ENCODE measurements around the gene ZNF423.

Gene ZNF423

DNA sequence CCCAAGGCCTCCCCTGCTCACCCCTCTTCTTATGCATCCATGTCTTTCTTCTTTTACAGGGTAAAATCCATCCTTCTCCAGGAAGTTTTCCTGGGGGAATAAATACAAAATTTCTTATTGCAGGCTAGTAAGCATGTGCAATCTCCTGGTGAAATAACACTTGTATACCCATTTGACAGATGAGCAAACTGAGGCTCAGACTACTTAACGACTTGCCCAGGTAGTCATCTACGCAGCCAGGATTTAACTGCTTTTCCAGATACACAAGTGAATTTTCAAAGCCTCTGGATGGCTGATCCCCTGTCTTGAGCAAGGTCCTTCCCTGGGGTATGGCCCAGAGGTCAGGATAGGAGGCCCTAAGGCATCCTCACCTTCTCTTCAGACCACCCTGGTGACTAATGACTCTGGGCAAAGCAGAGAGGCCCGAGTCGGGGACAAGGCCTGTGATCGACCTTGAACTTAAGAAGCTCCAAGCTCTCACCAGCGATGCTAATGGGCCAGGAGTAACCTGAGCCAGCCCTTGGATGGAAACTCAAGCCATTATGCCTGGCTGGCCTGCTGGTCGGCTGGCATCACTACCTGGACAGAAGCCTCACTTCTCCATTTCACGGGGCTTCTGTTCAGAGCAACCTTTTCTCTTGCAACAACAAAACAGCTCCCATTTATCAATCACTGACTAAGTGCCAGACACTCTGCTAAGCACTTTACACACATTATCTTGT lies 33.1 kb downstream of the ZNF423 start:
- no peak overlapping the region for H3K27ac ChIP-seq (ENCODE audit: low read depth, low read length)
- no peaks in the 10 kb centered on the region for H3K9me2 ChIP-seq (replicated peaks; ENCODE audit: control insufficient read depth, low read length)
- no peaks in the 10 kb centered on the region for H3K36me3 ChIP-seq (ENCODE audit: control insufficient read depth, low read length)
- TF ChIP-seq, protein P1, sequence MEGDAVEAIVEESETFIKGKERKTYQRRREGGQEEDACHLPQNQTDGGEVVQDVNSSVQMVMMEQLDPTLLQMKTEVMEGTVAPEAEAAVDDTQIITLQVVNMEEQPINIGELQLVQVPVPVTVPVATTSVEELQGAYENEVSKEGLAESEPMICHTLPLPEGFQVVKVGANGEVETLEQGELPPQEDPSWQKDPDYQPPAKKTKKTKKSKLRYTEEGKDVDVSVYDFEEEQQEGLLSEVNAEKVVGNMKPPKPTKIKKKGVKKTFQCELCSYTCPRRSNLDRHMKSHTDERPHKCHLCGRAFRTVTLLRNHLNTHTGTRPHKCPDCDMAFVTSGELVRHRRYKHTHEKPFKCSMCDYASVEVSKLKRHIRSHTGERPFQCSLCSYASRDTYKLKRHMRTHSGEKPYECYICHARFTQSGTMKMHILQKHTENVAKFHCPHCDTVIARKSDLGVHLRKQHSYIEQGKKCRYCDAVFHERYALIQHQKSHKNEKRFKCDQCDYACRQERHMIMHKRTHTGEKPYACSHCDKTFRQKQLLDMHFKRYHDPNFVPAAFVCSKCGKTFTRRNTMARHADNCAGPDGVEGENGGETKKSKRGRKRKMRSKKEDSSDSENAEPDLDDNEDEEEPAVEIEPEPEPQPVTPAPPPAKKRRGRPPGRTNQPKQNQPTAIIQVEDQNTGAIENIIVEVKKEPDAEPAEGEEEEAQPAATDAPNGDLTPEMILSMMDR (IDR thresholded peaks at IDR 0.05; ENCODE audit: low read depth, low read length, poor library complexity, severe bottlenecking): no peak
- TF ChIP-seq EZH2phosphoT487 (IDR thresholded peaks at IDR 0.05; ENCODE audit: borderline replicate concordance, low read length): no peak
- H3K9me3 ChIP-seq (ENCODE audit: control insufficient read depth, insufficient read depth, low read length): no peaks in the 10 kb centered on the region
- H3K4me1 ChIP-seq (ENCODE audit: control insufficient read depth, low read length): no peaks in the 10 kb centered on the region
- no peak overlapping the region for H3K4me3 ChIP-seq (ENCODE audit: low read length)
- no peaks in the 10 kb centered on the region for H3F3A ChIP-seq (ENCODE audit: control insufficient read depth, insufficient read depth)
- no peak overlapping the region for H3K4me2 ChIP-seq (ENCODE audit: low read length)
- no peaks in the 10 kb centered on the region for H3K79me2 ChIP-seq (ENCODE audit: control insufficient read depth, low read length)
- no peaks in the 10 kb centered on the region for H4K20me1 ChIP-seq (ENCODE audit: control insufficient read depth, insufficient read depth, low read depth, low read length)
- no peaks in the 10 kb centered on the region for H3K27me3 ChIP-seq (ENCODE audit: control insufficient read depth, low read length)

DNA sequence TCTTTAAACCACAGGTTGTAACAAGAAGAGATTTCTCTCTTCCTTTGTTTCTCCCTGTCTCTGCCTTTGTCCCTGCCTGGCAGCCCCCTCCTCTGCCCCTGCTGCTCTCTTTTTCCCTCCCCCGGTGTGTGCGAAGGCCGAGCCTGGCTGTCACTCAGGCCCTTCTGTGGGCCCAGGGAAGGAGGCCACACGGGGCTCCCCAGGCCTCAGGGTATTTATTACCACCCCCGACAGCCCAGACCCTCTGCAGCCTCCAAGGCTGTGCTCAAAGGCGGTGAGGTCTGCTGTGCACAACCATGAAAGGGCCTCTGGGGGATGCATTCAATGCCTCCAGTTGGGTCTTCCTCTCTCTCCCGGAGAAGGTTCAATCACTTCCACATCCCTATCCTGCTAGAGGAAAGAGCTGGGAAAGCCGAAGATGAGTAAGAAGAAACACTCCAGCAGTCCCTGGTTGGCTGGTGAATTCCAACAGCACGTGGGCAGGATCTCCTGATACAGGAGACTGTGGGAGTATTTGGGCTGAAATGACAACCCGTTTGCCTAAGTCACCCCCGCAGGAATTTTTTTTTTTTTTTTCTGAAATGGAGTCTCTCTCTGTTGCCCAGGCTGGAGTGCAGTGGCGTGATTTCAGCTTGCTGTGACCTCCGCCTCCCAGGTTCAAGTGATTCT lies 34.2 kb downstream of the ZNF423 start:
- no peak for TF ChIP-seq EZH2phosphoT487 (IDR thresholded peaks at IDR 0.05; ENCODE audit: borderline replicate concordance, low read length)
- TF ChIP-seq, protein P1 (IDR thresholded peaks at IDR 0.05; ENCODE audit: low read depth, low read length, poor library complexity, severe bottlenecking): no peak
- Histone ChIP-seq H4K20me1 (ENCODE audit: control insufficient read depth, insufficient read depth, low read depth, low read length) (no peaks in the 10 kb centered on the region), H3K4me2 (ENCODE audit: low read length) (no peak overlapping the region), H3K4me3 (ENCODE audit: low read length) (no peak overlapping the region), H3K79me2 (ENCODE audit: control insufficient read depth, low read length) (no peaks in the 10 kb centered on the region), H3K36me3 (ENCODE audit: control insufficient read depth, low read length) (no peaks in the 10 kb centered on the region), H3K27me3 (ENCODE audit: control insufficient read depth, low read length) (no peaks in the 10 kb centered on the region), H3K9me2 (replicated peaks; ENCODE audit: control insufficient read depth, low read length) (no peaks in the 10 kb centered on the region), H3K9me3 (ENCODE audit: control insufficient read depth, insufficient read depth, low read length) (no peaks in the 10 kb centered on the region), H3F3A (ENCODE audit: control insufficient read depth, insufficient read depth) (no peaks in the 10 kb centered on the region), H3K4me1 (ENCODE audit: control insufficient read depth, low read length) (no peaks in the 10 kb centered on the region), H3K27ac (ENCODE audit: low read depth, low read length) (no peak overlapping the region)

DNA sequence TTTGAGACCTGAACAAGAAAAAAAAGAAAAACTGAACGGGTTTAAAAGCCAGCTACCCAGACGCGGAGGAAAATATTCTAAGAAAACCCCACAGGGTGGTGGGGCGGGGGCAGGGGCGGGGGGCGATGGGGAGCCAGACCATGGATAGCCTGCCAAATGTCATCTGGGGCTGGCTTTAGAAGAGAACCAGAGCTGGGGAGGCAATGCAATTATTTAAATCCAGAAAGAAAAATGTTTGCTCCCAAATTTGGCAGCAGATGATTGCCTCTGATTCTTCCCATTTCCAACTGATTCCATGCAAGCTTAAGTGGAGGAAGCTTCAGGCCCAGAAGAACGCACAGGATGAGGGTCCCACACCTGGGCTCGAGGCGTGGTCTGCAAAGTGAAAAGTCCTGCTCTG lies 34.8 kb downstream of the ZNF423 start:
- no peaks in the 10 kb centered on the region for H3K27me3 ChIP-seq (ENCODE audit: control insufficient read depth, low read length)
- H3K27ac ChIP-seq (ENCODE audit: low read depth, low read length): no peak overlapping the region
- H3K4me2 ChIP-seq (ENCODE audit: low read length): no peak overlapping the region
- TF ChIP-seq EZH2phosphoT487 (IDR thresholded peaks at IDR 0.05; ENCODE audit: borderline replicate concordance, low read length): no peak
- TF ChIP-seq, protein P1 (IDR thresholded peaks at IDR 0.05; ENCODE audit: low read depth, low read length, poor library complexity, severe bottlenecking): no peak
- H3K4me1 ChIP-seq (ENCODE audit: control insufficient read depth, low read length): no peaks in the 10 kb centered on the region
- H3F3A ChIP-seq (ENCODE audit: control insufficient read depth, insufficient read depth): no peaks in the 10 kb centered on the region
- H3K36me3 ChIP-seq (ENCODE audit: control insufficient read depth, low read length): no peaks in the 10 kb centered on the region
- H3K79me2 ChIP-seq (ENCODE audit: control insufficient read depth, low read length): no peaks in the 10 kb centered on the region
- no peaks in the 10 kb centered on the region for H3K9me3 ChIP-seq (ENCODE audit: control insufficient read depth, insufficient read depth, low read length)
- H3K9me2 ChIP-seq (replicated peaks; ENCODE audit: control insufficient read depth, low read length): no peaks in the 10 kb centered on the region
- no peak overlapping the region for H3K4me3 ChIP-seq (ENCODE audit: low read length)
- no peaks in the 10 kb centered on the region for H4K20me1 ChIP-seq (ENCODE audit: control insufficient read depth, insufficient read depth, low read depth, low read length)

Measured in DOHH2 (cell line).